ENCODE measurements around the gene FAM3C.
"Not testable (repeated sequence)": the region's sequence is repeated elsewhere in the genome, so short reads cannot be mapped to it uniquely, and the experiment has no call there.

Gene FAM3C

DNA sequence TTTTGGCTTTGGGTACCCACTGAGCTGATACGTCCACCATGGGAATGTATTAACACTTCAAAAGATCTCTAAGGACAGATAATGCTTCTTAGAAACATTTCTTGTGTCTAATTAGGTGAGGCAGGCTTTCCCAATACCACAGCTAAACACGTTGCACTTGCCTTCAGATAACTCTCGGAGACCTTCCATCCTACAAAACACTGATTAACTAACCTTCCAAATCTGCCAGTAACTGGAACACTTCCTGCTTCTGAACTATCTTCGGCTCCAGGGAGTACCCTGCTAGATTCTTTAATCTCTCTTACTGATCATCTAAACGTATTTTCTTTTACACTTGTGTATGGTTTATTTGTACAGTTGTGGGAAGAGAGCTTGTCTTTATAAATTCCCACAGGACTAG, 68.4 kb downstream of the FAM3C start:
- no peaks in the 10 kb centered on the region for H3K9me3 ChIP-seq
- no peaks in the 10 kb centered on the region for H3K36me3 ChIP-seq
- DNase-seq: no peak
- no peaks in the 10 kb centered on the region for H3K4me1 ChIP-seq
- H3K4me3 ChIP-seq (ENCODE audit: low read depth, low read length): no peak overlapping the region
- TF ChIP-seq, protein P1, sequence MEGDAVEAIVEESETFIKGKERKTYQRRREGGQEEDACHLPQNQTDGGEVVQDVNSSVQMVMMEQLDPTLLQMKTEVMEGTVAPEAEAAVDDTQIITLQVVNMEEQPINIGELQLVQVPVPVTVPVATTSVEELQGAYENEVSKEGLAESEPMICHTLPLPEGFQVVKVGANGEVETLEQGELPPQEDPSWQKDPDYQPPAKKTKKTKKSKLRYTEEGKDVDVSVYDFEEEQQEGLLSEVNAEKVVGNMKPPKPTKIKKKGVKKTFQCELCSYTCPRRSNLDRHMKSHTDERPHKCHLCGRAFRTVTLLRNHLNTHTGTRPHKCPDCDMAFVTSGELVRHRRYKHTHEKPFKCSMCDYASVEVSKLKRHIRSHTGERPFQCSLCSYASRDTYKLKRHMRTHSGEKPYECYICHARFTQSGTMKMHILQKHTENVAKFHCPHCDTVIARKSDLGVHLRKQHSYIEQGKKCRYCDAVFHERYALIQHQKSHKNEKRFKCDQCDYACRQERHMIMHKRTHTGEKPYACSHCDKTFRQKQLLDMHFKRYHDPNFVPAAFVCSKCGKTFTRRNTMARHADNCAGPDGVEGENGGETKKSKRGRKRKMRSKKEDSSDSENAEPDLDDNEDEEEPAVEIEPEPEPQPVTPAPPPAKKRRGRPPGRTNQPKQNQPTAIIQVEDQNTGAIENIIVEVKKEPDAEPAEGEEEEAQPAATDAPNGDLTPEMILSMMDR (IDR thresholded peaks at IDR 0.05; ENCODE audit: low read depth, low read length): no peak
- peaks cover 62% of the 10 kb centered on the region for H3K27me3 ChIP-seq

DNA sequence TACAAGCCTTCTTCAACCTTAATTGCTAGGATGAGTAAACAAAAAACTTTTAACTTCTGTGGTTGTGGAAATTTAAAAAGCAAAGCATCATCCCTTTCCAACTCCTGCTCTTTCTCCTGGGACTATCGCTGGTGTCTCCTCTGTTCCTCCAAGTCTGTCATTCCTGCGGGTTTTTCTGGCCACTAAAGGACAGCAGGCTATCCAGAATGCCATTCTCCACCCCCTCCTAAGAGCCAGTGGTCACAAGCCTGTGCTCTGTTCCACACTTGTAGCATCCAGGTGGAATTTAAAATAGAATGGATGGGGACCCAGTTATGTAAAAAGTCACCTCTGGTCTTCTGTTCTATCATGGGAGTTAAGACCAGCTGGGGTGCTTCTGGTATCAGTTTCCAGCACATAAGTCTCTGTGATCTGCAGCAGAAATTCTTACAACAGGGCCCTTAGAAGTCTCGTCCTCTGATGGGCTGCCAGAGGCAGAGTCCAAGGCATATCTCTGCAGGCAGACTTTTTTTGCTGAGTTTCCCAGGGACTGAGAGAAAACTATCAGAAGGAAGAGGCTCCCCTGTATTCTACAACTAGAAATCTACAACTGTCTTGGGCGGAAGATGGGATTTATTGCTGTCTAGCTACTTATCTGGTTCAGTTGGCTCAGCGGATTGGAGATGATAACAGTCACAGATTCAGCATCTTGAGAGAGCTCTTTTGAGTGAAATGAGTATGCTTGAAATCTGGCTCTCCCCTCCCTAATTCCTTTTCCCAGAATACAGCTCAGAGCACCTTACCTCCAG, 72.4 kb downstream of the FAM3C start:
- no peaks in the 10 kb centered on the region for H3K4me1 ChIP-seq
- H3K9me3 ChIP-seq: no peaks in the 10 kb centered on the region
- no peak overlapping the region for H3K4me3 ChIP-seq (ENCODE audit: low read depth, low read length)
- TF ChIP-seq, protein P1 (IDR thresholded peaks at IDR 0.05; ENCODE audit: low read depth, low read length): no peak
- H3K27me3 ChIP-seq: peaks cover 22% of the 10 kb centered on the region
- no peak for DNase-seq
- H3K36me3 ChIP-seq: no peaks in the 10 kb centered on the region

DNA sequence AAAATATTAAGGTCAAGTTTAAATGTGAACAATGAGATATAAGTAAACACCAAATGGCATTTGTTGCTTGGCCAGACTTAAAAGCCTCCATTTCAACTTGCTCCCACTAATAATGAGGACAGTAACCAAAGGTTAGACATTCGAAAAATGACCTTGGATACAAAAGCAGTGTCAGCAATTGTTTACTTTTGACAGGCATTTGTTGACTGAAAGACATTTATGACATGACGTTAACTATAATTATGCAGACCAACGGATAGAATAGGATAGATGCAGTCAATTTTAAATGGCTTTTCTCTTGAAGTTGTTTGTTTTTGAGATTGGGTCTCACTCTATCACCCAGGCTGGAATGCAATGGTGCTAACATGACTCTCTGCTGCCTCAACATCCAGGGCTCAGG, 73.6 kb downstream of the FAM3C start:
- no peak for DNase-seq
- peaks cover 13% of the 10 kb centered on the region for H3K27me3 ChIP-seq
- TF ChIP-seq, protein P1 (IDR thresholded peaks at IDR 0.05; ENCODE audit: low read depth, low read length): no peak
- H3K4me3 ChIP-seq (ENCODE audit: low read depth, low read length): no peak overlapping the region
- no peaks in the 10 kb centered on the region for H3K36me3 ChIP-seq
- no peaks in the 10 kb centered on the region for H3K9me3 ChIP-seq
- H3K4me1 ChIP-seq: no peaks in the 10 kb centered on the region

DNA sequence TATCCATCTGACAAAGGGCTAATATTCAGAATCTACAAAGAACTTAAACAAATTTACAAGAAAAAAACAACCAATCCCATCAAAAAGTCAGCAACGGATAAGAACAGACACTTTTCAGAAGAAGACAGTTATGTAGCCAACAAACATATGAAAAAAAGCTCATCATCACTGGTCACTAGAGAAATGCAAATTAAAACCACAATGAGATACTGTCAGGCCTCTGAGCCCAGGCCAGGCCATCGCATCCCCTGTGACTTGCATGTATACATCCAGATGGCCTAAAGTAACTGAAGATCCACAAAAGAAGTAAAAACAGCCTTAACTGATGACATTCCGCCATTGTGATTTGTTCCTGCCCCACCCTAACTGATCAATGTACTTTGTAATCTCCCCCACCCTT, 80.9 kb downstream of the FAM3C start:
- not testable (repeated sequence) for H3K4me3 ChIP-seq (ENCODE audit: low read depth, low read length); H3K4me1 ChIP-seq; DNase-seq; H3K9me3 ChIP-seq; H3K36me3 ChIP-seq
- peaks cover 26% of the 10 kb centered on the region for H3K27me3 ChIP-seq

DNA sequence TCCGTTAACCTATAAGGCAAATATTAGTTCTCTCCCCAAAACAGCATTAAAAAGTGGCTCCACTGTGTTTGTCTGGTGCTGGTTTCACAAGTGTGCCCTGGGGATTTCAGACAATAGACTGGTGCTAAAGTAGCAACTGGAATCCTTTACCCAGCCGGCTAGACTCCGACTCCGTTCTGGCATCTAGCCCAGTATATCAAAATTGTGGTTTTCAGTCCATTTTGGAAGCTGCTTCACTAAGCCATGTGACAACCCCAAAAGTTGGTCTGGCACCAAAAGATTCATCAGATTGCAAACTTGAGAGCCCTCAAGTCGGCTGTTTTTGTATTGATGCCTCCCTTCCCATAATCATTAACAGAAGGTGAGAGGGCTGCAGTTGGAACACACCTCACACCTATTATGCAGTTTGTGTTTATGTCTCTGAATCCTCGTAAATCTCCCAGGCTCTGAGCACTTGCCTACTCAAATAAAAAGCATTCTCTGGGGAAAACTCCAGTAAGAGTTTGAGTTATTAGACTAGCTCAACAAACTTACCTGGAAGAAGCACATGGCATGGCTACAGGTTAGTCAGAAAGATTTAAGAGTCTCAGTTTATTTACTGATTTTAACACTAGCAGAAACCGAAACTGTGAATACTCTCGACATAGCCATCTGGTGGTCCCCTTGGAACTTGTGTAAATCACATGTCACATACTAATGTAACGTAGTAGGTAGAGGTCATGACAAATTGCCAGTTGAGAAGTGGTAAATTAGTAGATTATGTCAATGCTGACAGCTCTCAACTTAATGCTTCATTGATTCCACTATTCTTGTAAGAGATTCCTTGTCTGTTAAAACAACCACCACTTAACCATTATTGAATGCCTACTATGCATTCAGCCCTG, 82.1 kb downstream of the FAM3C start:
- no peaks in the 10 kb centered on the region for H3K9me3 ChIP-seq
- H3K36me3 ChIP-seq: no peaks in the 10 kb centered on the region
- no peak for DNase-seq
- H3K4me3 ChIP-seq (ENCODE audit: low read depth, low read length): no peak overlapping the region
- TF ChIP-seq, protein P1 (IDR thresholded peaks at IDR 0.05; ENCODE audit: low read depth, low read length): no peak
- peaks cover 26% of the 10 kb centered on the region for H3K27me3 ChIP-seq
- no peaks in the 10 kb centered on the region for H3K4me1 ChIP-seq

DNA sequence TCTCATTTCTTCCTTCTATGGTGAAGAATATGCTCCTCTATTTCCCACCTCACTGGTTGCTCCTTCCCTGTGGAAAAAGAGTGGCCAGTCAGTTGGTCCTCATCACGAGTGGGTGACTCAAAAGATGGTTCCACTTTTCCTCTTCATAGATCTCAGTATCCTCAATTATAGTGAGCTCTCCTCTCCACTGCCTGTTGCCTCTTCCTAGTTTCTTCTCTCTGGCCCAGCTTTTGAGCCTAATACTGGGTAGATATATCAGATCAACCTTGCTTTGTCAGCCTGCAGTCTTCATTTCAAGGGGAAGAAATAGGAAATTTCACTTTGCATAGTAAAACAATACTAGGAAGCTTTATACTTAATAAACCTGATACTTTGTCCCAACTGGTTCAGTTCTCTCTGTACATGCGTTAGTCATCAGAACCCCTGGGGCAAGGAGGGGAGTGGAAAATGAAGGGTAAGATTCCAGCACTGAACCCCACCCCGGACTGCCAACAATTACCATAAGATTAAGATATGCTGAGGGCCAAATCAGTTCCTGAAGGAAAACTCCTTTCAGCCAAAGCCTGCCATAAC, 82.8 kb downstream of the FAM3C start:
- H3K9me3 ChIP-seq: no peaks in the 10 kb centered on the region
- no peak for DNase-seq
- H3K4me1 ChIP-seq: no peaks in the 10 kb centered on the region
- no peak overlapping the region for H3K4me3 ChIP-seq (ENCODE audit: low read depth, low read length)
- peaks cover 26% of the 10 kb centered on the region for H3K27me3 ChIP-seq
- TF ChIP-seq, protein P1 (IDR thresholded peaks at IDR 0.05; ENCODE audit: low read depth, low read length): no peak
- no peaks in the 10 kb centered on the region for H3K36me3 ChIP-seq

All from BE2C (cell line).